Vagina (tissue), 2 donors: ENCODE results near the gene PIWIL1.

Experiments
- POLR2A ChIP-seq, 2 donors: fragments of 450-650 bp; IDR thresholded peaks; one replicate each; pipeline ENCODE4 v1.6.1; 2017; ENCODE audit warnings: antibody characterized with exemption in 2 of 2, mild to moderate bottlenecking in 2 of 2, moderate library complexity in 2 of 2
- TF ChIP-seq, protein P1 (sequence below), 3 experiments: fragments of 450-650 bp in 2 of 3; fragments of 200-600 bp in 1 of 3; sonication (generic) in 1 of 3; IDR thresholded peaks; one replicate each; pipeline ENCODE4 v1.5.1; 2017 to 2019; ENCODE audit warnings: antibody characterized with exemption in 3 of 3, mild to moderate bottlenecking in 2 of 3, moderate library complexity in 2 of 3

DNA sequence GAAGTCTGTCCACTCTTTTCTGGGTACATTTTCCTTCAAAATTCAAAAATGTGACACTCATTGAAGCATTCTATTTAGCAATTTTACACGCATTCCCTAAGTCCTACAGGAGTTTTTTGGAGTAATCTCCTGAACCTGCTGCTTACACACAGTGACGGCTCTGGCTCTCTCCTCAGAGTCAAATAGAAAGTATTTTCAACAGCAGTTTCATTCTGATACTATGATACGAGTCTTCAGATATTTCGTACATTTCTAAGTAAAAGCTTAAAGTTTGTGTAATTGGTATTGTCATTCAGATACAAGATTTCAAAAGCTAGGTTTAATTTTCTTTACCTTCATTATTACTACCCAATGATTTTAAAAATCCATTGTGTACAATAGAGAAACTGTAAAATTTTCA, 36.4 kb downstream of the PIWIL1 start:
- TF ChIP-seq POLR2A (IDR thresholded peaks at IDR 0.05), result no peak
- TF ChIP-seq, protein P1, sequence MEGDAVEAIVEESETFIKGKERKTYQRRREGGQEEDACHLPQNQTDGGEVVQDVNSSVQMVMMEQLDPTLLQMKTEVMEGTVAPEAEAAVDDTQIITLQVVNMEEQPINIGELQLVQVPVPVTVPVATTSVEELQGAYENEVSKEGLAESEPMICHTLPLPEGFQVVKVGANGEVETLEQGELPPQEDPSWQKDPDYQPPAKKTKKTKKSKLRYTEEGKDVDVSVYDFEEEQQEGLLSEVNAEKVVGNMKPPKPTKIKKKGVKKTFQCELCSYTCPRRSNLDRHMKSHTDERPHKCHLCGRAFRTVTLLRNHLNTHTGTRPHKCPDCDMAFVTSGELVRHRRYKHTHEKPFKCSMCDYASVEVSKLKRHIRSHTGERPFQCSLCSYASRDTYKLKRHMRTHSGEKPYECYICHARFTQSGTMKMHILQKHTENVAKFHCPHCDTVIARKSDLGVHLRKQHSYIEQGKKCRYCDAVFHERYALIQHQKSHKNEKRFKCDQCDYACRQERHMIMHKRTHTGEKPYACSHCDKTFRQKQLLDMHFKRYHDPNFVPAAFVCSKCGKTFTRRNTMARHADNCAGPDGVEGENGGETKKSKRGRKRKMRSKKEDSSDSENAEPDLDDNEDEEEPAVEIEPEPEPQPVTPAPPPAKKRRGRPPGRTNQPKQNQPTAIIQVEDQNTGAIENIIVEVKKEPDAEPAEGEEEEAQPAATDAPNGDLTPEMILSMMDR (IDR thresholded peaks at IDR 0.05), result no peak
